ENCODE measurements around the gene MRPL1.

DNA sequence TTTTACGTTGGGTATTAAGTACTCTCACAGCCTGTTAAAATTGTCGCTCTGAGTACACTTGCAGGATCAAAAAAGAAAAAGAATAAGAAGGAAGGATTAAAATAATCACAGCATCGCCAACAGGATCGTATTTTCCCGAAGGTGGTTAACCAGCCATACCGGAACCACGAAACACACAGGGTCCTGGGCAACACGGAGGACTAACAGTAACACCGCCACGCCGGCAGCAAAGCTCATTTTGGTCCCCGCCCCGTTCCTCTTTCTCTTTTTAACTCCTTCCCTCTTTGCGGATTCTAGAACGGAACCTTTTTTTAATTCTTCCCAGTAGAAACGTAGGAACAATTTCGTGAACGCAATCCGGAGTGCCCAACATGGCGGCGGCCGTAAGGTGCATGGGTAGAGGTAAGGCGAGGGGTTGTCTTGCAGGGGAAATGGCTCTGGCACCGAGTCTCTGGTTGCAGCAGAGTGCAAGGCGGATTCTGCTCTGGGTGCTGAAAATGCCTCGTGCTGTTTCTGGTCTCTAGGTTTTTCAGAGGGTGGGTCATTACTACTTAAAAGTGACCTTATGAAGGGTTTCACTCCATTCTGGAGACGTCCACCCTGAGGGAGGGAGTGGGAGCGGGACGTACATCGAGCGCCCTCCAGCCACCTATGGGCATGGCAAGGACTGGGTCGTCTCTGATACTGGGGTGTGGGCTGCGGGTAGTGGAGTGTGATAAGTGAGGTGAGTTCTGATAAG is at the start of gene MRPL1:
- TF ChIP-seq POLR2AphosphoS5 (IDR thresholded peaks at IDR 0.05; ENCODE audit: borderline replicate concordance, low read depth, low read length) (peak; percentile 98), EZH2 (IDR thresholded peaks at IDR 0.05) (no peak), FOXP2 (optimal IDR thresholded peaks at IDR 0.05; ENCODE audit: control extremely low read depth, extremely low read length, insufficient read depth) (no peak)

All from SK-N-MC (cell line).